ENCODE results near the gene NABP1. TPM values are rescaled to one million over a fixed set of nuclear protein-coding genes. Genes with fewer than 3 reads are reported as not detected.

NABP1 gene
- total and polyA plus RNA-seq, 10 of the 15 experiments (the other 5 are each of a cell fraction or from before 2014, with no cell fraction given) = 22.9 to 65.7 (median 39.9) TPM

GRCh38 chr2:191659198-191659597 lies 18.7 kb upstream of the NABP1 start (continued):
- TF ChIP-seq SKIL (IDR thresholded peaks at IDR 0.05; ENCODE audit: low read depth, poor library complexity, severe bottlenecking) = no peak
- TF ChIP-seq IKZF2 (IDR thresholded peaks at IDR 0.05) = no peak
- no peak for TF ChIP-seq MXI1 (IDR thresholded peaks at IDR 0.05; ENCODE audit: low read depth, low read length)
- TF ChIP-seq TBL1XR1 (IDR thresholded peaks at IDR 0.05; ENCODE audit: low read depth, low read length) = no peak
- no peak for TF ChIP-seq BACH1 (IDR thresholded peaks at IDR 0.05; ENCODE audit: borderline replicate concordance)
- no peak for TF ChIP-seq YY1 (IDR thresholded peaks at IDR 0.05; ENCODE audit: low read depth, low read length)
- no peak for TF ChIP-seq SUZ12 (IDR thresholded peaks at IDR 0.05; ENCODE audit: unreplicated experiment)
- no peak for TF ChIP-seq EGR1 (IDR thresholded peaks at IDR 0.05; ENCODE audit: borderline replicate concordance in 1 of 2, low read depth in 2 of 2, low read length in 2 of 2)
- TF ChIP-seq MEF2A (IDR thresholded peaks at IDR 0.05; ENCODE audit: insufficient read depth, low read depth, low read length) = no peak
- no peak for TF ChIP-seq NR2F1 (conservative IDR thresholded peaks at IDR 0.05)
- no peak for TF ChIP-seq ZNF274 (IDR thresholded peaks at IDR 0.05; ENCODE audit: insufficient read depth, insufficient read length)
- no peak for TF ChIP-seq RELA (IDR thresholded peaks at IDR 0.05; ENCODE audit: borderline replicate concordance, partially characterized antibody)
- no peak for TF ChIP-seq RAD21 (IDR thresholded peaks at IDR 0.05; ENCODE audit: insufficient read depth, low read depth, low read length)
